GM19372 (cell line): Measurements from ENCODE around the gene FABP1.

Experiments used
- ATAC-seq: cut with Tn5 transposase; IDR thresholded peaks from one replicate; pipeline ENCODE4 v1.9.1; 2021; ENCODE audit warnings: mild to moderate bottlenecking, low read depth, moderate library complexity; ENCODE audit not compliant: unreplicated experiment

FABP1 gene

DNA sequence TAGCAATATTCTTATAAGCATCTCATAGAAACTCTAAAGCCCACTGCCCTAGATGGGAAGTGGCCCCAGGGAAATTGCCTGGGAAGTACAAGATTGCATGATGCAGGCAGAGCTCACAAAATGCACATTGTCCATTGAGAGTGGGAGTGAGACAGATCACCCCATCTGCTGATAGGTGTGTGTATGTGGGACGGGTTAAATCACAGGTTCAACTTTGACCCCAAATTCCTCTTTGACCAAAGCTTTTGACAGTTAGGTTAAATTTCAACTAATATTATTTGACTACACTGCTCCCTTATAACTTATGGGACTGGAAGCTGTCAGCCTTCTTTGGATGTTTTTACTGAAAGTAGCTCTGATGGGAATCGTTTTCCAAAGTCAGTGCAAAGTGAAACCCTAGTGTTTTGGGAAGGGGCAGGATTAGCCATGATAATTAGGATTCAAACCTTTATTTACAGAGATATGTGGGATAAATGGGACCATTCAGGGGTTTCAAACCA lies 11.4 kb upstream of the FABP1 start:
- no peak for ATAC-seq

DNA sequence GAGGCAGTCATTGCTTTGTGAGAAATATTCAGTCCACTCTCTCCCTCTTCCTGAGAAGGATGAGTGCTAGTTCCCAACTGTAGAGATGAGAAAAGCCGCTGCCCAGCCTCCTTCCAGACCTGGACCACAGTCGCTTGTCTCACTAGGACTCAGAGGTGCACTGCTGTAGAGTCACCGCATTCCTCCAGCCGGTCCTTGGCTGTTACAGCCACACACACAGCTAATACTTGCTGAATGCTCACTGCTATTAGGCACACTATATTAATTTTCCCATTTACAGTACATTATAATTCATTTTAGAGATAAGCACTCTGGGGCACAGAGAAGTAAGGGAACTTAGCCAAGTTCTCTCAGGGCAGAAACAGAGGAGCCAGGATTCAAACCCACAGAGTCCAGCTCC lies 10.0 kb upstream of the FABP1 start:
- no peak for ATAC-seq

DNA sequence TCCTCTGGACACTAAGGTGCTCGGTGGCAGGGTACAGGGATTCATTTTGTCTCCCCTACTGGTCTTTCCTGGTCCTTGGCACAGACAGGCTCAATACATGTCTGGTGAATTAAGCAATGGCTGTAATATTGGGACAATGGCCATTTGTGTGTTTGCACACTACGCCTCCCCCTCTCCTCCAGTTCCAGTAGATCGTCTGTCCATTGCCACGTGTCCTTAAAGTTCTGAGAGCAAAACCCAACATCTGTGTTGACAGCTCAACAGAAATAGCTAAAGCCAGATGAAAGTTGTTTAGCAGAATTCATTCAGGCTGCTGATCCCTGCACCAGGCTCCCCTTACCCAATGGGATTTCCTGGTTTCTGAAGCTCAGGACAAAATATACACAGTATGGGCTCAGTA lies 9.0 kb upstream of the FABP1 start:
- no peak for ATAC-seq

DNA sequence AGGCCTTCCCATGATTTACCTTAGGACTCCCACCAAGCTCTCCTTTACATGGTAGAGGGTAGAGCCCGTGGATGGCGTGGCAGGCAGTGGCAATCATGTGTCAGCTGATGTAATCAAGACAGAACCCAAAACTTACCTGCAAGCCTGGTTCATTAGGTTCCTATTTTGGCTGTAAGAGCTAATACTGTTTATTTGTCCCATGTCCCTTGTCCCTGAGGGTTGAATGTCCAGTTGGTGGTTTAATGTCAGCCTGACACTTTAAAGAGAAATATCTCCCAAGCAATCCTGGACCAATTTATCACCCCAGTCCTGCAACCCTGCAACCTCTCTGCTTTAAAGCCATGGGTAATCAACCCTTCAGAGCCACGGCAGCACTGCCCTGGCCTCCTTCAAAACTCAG lies 6.0 kb upstream of the FABP1 start:
- ATAC-seq: no peak

DNA sequence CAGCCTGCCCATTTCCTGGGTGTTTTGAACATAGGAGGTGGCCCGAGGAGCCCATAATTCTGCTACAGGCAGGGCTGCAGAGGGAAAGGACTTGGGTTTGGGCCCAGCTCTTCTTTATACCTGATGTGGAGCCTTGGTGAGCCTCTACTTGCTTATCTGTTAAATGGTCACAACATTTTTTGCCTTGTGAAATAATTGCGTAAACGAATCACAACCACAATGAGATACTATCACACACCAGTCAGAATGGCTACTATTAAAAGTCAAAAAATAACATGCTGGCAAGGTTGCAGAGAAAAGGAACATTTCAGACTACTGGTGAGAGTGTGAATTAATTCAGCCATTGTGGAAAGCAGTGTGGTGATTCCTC lies 4.1 kb upstream of the FABP1 start:
- ATAC-seq: no peak

DNA sequence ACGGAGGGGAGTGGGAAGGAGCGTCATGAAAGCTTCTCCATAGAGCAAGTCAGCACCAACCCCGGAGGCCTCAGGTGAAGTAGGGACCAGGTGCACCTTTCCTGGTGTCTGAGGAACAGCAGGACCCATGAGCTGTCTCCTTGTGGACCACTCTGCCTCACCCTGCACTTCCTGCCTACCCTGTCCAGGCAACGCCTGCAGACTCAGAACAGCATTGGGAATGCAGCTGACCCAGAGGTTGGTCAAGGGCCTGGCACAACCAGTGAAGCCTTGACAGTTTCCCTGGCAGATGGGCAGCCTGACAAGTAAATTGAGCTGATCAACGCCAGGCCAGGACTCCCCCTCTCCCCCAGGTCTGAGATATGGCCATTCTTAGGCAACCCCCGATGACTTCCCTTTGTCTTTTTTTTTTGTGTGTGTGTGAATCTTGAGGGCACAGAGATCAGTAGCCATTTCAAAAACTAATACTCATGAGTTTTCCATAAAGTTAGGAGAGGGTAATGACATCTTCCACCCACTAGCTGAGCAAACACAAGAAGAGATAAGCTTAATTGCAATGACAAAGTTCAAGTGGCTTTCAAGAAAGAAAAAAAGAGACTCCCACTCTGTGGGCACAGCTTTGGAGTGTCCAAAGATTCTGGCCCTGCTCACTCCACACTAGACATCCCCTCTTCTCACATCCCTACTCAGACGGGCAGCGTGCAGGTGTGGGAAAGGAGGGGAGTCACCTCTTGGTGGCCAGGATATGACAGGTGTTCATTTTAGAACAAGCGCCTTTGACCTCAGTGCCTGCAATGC lies 3.5 kb upstream of the FABP1 start:
- ATAC-seq: no peak

DNA sequence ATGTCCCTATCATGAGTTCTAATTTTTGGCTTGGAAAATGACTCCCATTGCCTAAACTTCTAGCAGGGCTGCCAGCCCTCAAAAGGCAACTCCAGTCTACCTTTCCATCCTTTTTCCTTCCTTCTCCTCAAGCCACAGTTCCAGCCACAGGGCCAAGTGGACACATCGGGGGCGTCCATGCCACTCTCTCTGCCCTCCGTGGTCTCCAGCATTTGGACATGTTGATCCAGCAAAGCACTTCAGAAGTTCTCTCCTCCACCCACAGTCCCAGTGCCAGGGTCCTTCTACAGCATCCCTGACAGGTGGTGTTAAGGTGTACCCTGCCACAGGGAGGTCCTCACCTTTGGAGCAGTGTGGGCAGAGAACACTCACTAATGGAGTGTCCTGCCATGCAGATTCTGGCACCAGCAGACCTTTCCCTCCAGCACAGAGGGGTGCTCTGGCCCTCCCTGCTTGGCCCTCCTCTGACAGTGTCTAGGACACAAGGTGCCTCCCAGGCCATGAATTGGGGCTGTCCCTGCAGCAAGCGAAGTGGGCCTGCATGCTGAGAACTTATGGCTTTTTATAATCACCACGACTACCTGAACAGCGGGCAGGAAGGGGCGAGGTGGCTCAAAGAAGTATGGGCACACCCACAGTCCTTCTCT lies 1.6 kb upstream of the FABP1 start:
- no peak for ATAC-seq

DNA sequence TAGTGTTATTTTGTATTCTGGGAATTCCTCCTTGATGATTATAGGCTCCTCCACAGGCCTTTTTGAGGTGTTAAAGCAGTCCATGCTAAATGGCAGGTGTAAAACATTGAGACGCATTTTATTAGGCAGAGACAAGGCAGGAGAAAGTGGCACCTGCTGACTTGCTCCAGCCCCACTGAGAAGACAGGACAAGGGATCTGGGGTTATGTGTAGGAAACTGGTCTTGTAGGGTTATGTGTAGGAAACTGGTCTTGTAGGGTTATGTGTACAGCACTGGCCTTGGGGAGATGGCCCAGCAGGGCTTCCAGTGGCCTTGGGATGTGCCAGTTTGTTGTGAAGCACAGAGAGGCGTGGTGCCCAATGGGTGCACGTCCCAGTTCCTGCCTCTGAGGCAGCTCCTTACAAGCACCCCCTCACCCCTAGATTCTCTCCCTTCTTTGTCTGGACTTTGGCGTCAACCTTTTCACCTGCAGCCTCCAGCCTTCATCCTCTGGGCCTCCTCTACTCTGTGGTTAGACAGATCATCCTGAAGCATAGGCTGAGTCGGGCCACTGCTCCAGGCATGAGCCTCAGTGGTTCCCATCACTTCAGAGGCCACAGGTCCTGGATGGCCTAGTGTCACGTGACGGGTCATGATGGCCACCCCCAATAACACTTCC lies 921 bp upstream of the FABP1 start:
- no peak for ATAC-seq

DNA sequence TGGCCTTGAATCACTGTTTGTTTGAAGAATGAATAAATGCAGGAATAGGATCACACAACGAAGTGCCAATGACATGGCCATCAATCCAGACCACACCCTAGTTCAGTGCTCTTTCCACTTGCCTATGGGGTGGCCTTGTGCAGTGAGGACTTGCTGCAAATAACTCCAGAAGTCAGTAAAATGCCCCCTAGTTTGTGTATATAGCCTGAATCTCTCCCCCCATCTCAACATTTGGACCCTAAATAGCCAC lies 299 bp downstream of the FABP1 start:
- no peak for ATAC-seq

DNA sequence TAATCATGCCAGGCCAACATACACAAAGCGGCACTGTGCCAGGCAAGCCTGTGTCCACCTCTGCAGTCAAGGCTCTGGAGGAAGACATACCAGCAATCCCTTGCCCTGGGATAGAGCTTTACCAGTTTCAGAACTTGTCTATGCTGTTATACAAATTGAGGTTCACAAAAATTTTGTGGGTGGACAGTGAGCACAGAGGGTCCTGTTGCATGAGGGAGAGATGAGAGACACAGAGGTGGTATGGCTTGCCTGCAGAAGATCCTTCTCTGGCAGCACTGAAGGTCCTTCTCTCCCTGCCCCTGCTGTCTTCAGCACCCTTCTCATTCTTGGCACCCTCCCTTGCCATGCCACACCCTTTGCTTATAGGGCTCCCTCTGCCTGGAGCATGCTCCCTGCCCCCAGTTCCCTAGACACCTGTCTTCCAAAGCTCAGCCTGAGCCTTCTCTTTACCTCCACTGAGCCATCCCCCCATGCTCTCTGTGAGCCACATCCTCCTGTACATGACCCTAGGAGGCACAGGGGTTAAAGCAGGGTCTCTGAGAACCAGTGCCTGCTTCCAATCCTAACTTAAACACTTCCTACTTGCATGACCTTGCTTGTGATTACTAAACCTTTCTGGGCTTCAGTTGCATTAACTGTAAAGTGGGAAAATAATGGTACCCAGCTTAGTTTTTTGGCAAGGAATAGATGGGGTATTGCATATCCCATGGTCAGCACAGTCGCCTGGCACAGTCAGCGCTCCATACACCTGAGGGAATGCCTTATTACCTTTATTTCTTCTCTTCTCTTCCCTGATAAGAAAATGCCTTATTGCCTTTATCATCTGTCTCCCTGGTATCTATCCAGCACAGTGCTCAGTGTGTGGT lies 857 bp downstream of the FABP1 start:
- no peak for ATAC-seq

DNA sequence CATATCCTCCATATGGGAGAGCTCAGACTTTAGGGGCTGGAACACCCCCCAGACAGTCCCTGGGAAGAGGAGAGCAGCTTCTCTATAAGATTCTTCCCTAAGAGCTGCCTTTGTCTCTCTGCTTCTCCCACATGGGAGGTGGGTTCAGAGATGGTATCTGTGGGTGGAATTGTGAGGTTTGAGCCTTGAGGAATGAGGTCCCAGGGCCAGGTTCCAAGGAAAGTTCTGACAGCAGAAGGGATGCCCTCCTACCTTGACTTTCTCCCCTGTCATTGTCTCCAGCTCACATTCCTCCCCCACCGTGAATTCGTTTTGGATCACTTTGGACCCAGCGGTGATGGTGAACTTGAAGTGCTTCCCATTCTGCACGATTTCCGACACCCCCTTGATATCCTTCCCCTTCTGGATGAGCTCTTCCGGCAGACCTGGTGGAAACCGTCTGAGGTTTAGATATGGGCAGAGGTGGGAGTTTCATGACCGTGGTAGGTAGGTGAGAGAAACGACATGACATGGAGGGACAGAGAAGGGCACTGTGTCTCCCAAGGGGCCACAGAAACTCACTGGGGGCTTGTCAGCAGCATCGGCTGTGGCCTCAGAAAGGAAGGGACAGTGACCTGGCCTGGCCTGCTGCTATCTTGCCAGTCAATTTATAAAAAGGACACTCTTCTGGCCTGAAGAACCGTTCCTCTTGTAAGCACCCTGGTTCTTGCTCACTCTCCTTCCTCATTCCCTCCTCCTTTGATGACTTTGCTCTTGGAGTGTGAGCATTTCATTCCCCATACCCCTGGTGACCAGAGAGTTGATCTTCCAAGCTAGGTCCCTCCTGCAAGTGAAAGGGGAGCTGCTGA lies 1.7 kb downstream of the FABP1 start:
- no peak for ATAC-seq

DNA sequence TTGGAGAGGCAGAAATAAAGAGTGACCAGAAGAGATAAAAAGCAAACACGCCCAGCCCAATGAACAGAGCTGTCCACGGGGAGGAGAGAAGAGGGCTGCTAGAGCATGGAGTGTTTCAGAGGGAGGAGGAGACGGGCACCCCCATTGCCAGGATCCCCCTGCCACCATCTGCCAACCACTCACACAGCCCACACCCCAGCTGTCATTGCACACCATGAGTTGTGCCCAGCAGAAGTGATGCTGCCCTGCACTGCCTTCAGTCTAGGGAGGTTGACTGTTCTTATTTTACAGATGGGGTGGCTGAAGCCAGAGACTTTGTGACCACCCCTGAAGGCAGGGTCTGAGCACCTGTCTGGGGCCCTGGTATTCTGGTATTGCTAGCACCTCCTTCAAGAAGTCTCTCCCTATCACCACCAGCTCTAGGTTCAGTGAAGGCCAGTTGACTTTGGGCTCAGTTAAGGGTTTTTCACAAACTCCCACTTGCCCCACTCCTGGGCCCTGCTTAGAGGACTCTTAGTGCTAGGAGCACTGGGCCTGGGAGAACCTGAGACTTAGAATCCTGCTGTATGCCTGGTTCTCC lies 2.4 kb downstream of the FABP1 start:
- no peak for ATAC-seq

DNA sequence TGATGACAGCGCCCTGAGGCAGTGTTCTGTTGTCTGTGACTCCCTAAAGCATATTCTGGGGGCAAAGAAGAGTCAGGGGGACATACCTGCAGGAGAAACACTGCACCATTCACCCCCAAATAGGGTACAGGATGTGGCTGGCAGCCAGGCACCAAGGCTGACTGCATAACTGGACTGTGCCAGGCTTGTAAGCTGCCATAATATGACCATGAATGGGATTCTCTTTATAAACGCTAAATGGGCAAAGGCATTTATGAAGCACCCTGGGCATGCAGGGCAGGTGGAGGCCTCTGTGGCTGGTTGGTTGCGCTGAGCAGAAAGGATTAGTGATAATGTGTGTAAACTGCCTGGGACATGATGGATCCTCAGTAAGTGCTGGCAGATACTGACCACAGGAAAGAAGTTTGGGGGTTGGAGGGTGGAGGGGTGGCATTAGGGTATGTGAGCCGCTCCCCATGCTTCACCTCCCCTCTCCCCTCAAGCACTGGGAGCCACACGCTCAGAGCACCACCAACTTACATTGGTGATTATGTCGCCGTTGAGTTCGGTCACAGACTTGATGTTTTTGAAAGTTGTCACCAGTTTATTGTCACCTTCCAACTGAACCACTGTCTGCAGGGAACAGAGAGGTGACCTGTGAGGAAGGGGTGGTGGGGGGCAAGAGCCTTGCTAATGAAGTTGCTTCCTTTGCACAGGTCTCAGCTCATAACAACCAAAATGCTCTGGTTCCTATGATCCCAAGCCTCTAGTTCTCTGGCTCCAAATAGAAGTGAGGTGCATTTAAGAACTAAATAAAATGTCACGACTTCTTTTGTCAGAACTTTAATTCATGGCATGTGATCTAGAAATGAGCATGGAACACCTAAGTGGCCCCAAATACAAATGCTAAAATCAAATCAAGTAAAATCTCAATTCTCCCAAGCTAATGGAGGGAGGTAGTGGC lies 3.6 kb downstream of the FABP1 start:
- no peak for ATAC-seq

DNA sequence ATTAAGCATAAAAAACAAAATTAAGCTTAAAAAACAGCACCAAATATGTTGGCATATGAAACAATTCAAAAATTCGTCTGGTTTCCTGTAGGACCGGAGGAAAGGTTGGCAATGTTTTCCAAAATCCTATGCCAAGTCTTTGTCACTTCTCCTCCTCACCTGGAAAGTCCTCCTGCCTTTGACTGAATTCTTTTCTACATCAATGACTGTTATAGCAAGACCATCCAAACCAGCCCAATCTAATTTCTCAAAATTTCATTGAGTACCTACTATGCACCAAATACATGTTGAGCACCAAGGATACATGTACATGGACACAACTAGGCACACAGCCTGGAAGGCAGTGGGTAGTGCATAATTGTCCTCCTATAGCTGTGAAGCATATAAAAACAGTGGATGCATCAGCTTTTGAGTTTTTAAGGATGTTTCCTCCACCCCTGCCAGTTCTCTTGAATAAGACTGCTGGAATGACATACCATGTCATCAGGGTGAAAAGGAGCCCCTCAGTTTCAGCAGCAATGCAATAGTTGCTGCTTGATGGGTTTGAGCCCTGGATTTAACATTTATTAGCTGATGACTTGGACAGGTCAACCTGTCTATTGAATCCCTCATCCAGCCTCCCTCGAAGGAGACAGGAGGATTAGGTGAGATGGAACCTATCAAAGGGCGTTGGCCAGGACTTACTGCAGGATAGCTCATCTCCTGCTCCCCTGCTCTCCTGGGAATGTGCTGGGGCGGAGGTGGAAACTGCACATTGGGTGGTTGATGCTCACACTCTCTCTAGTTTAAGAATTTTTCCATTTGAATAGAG lies 4.5 kb downstream of the FABP1 start:
- no peak for ATAC-seq

DNA sequence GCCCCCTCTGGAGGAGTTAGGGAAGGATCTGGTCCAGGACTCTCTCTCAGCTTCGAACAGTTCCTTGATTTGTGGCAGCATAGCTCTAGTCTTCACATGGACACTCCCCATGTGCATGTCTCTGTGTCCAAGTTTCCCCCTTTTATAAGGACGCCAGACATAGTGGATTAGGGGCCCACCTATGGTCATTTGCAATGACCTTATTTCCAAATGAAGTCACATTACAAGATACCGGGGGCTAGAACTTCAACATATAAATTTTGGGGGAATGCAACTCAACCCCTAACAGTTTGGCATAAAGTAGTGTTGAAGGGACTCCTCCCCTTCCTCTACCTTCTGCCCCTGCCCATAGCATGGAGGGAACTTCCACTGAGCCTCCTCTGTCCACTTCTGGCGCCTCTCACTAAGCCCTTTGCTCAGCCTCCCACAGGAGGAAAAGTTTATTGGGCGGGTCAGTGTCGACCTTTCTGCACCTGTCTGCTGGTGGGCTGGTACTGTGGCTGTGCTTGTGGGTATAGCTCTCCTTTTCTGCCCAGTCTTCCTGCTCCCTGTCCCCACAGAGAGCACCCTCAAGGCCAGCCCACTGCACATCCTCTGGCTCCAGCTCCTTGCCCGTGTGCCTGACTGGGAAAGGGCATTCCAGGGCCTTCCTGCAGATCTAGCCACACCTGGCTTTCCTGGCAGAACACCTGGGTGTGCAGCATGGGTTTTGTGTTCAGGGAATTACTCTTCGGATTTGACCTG lies 5.5 kb downstream of the FABP1 start:
- ATAC-seq: no peak

DNA sequence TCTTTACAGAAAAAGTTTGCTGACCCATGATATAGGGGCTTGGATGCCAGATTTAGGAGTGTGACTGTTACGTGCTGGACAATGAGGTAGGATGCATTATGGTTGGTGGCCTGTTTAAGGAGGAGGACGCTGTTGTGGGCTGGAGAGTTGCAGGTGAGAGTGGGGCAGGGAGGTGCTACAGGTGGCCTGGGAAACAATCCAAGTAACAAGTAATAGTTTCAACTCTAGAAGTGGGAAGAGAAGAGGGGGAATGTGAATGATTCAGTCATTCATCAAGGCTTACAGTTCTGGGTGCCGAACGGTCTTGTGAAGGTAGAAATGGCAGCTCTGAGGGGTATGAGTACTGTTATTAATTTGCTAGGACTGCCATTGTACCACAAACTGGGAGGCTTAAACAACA lies 6.2 kb downstream of the FABP1 start:
- ATAC-seq: no peak

DNA sequence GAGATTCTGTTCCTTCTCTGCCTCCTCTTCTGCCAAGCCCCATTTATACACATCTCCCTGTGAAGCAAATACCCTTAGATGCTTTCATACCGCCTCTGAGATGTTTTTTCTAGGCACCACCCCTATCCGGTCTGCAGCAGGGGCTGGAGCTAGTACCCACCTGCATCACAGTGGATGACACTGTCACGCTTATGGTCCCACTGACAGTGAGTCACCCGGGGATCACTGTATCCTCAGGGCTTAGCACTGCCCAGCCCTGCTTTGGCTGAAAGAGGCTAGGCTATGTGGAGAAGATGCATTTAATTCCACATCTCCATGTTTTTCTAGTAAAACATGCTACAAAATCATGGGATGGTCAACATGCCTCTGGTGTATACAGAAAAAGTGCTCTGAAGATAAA lies 9.9 kb downstream of the FABP1 start:
- no peak for ATAC-seq
